Iris pigment epithelial cell (primary cell): ENCODE results near the gene ECEL1.
"Not testable (repeated sequence)": the region's sequence is repeated elsewhere in the genome, so short reads cannot be mapped to it uniquely, and the experiment has no call there.

ENCODE experiments used
- DNase-seq: peaks from one replicate; pipeline ENCODE4 v3.0.0-alpha.2; 2011; ENCODE audit warnings: low read depth

The ECEL1 gene

GRCh38 chr2:232441922-232442321 lies 45.7 kb downstream of the ECEL1 start:
- DNase-seq, result not testable (repeated sequence)

DNA sequence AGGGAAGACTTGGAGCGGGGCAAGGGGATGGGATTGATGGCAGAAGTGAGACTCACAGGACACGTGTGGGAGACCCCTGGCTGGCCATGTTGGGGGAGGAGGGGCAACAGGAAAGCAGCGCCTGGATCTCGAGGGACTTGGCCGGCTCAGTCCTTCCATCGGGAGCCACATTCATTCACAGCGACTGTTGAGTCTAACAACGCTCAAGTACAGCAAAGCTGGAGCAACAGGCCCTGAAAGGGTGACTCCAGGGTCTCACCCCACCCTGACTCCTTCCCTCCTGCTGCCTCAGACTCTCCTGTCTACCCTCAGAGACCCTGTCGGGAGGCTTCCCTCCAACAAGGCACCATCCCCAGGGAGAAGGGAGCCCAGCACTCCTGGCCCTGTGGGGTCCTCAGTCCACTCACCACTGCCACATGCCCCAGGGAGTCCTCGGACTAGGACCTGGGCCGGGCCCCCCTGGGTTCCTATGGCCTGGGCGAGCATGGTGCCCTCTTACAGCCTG lies 46.4 kb downstream of the ECEL1 start:
- DNase-seq, result no peak

DNA sequence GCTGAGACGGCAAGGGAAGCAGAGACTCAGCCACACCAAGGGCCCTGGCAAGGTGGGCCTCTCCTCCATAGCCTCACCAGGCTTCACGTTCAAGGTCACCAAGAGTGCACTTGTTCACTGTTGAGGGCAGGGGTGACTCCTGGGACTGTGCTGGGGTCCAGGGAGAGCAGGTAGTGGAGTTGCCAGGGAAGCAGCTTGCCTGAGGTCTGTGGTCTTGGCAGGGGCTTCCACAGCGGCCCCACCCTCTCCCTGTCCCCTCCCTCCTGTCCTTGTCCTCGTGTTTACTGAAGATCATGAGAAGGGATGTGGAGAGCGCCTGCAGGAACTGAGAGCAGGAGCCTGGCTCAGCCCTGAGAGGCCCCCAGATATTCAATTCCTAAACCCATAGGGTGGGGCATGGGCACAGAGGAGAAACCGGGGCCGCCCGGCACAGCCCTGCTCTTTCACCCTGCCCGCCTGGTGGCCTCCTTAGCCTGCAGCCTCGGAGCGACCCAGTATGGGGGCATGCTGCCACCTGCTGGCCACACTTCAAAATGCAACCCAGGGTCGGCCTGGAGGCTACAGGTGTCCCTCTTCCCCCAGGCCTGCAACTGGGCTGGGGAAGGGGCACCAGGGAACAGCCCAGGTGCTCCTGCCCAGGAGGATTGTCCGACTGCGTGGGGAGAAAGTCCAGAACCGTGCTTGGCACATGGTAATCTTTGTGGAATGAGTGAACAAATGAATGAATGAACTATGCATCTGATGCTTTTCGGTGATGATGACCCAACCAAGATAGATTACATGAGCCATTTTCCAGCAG lies 47.2 kb downstream of the ECEL1 start:
- DNase-seq, result peak; percentile 48

GRCh38 chr2:232439758-232440135 lies 47.9 kb downstream of the ECEL1 start:
- DNase-seq, result no peak

DNA sequence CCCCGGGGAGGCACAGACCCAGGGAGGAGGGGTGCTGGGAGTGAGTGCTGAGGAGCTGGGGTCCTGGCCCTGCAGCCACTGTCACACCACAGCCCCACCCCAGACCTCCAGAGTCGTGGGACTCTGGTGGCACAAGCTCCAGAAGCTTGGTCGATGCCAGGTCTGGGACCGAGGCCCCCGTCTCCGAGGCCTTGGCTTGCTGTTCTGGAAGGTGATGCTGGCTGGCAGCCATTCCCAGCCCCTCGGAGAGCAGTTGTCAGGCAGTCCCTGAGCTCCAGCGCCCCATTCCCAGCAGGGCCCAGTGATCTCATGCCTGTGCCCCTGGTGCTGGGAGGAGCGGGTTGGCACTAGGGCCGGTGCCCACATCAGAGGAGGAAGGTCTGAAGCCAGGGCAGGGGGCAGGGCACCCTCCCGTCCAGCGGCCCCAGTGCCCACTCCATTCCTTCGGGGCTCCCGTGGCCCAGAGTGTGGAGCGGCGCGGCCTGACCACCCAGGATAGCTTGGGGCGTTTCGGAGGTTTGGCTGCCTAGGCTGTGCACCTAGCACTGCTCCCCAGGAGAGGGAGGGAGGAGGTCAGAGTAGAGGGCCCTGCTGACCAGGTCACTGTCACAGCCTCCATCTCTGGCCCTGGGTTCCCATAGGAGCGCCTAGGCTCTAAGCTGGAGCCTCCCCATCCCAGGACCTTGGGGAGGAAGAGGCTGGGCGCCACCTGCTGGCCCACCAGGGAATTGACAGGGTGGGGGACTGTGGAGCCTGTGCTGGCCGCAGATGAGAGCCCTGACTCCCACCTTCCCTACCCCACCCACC lies 48.5 kb downstream of the ECEL1 start:
- DNase-seq, result no peak

DNA sequence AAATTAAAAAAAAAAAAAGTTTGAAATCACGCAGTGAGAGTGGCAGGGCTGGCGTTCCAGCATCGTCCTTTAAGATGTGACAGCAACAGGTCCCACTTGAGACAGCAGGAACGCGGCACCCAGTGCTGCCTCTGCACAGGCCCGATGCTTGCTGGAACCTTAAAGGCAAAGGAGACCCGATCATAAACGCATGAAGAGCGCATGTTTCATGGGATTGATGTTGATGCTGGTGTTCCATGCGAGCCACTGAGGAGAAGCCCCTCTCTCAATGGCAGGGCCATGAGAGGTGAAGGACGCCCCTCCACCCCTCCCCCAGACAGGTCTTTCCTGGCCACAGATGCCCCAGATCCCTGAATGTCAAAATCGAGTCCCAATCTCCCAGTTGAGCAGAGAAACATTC lies 49.5 kb downstream of the ECEL1 start:
- no peak for DNase-seq

- no peak for DNase-seq
Observed at GRCh38 chr2:232437195-232437571, 50.5 kb downstream of the ECEL1 start.

DNA sequence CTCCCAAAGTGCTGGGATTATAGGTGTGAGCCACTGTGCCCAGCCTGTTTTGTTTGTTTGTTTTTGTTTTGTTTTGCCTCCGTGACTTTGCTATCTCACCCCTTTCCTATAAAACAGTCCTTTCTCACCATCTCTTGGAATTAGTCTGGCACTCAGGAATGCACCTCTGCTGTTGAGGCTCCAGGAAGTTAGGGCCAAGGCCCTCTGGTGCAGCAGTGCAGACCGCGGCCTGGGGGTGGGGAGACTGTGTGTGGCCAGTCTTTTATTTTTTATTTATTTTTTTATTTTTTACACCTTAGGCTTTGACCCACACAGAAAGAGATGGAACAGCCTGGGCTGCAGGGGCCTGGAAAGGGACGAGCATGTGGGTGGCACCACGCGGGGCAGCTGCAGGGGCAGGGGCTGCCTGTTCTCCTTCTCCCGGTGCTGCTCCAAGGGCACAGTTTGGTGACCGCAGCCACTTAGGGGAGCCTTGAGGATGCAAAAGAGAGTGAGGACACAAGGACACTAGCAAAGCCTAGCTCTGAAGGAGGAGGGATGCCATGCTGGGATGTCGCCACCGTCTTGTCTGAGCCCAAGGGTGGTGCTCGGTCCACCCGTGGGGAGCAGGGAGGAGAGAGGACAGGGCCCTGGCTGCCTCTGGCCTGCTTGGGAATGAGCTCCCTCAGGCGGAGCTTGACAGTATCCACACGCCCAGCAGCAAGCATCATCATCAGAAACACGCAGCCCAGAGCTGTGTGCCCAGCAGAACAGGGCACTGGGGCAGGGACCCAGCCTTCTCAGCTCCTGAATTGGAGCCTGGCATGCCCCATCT lies 51.0 kb downstream of the ECEL1 start:
- DNase-seq, result no peak

- DNase-seq, result no peak
Observed at GRCh38 chr2:232435805-232436204, 51.8 kb downstream of the ECEL1 start.

DNA sequence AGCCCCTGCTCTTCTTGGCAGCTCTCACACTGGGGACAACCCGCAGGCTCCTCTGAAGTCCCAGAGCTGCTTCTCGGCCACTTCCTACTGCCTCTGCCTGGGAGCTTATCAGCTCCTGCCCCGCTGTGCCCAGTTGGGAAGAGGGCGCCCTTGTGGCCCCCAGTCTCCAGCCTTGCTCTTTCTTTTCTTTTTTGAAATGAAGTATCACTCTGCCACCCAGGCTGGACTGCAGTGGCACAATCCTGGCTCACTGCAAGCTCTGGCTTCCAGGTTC lies 52.3 kb downstream of the ECEL1 start:
- DNase-seq, result no peak

DNA sequence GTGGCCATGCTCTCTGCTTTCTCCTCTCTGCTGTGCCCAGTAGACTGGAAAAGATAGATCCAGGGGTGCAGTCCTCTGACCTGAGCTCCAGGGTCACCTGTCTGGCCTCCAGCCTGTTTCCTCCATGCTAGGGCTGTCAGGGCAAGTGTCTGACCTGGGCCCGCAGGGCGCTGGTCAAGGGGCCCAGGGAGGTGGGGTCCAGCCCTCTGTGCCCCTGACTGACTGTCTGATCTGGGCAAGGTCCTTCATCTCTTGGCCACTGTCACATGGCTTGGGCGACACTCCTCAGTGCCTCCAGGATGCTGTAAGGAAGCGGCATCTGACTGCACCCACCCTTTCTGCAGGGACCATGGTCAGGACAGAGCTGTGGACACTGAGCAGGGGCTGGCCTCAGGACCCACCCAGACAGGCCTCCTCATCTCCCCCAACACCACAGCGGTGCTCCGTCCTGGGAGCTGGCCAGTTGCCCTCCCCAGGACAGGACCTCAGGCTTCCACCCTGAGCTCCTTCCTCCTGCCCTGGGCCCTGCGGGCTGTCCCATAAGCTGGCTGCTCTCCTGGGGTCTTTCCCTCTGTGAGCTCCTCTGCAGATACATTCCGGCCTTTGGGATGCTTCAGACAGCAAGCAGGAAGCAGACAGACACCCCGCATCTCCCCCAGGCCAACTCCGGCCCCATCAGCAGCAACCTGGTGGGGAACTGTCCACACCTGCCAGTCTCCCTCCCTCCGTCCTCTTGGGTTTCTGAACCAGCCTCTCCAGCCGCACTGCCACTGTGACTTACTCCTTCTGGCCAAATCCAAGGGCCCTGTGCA lies 52.9 kb downstream of the ECEL1 start:
- DNase-seq, result no peak

DNA sequence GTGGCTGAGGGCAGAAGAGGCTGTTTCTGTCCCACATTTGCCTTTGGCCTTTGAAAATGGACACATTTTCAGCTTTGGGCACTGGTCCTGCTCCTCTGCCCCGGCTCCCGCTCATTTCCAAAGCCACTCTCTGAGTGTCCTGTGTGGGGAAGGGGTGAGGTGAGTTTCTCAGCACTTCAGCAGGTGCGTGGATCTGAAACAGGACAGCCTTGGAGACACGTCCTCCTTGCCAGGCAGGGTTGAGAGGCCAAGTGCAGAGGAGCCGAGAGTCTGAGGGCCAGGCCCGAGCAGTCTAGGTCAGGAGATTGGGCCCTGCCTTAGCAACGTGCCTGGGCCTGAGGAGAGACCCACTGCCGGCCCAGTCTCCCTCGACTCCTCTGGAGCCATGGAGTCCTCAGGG lies 53.5 kb downstream of the ECEL1 start:
- no peak for DNase-seq

DNA sequence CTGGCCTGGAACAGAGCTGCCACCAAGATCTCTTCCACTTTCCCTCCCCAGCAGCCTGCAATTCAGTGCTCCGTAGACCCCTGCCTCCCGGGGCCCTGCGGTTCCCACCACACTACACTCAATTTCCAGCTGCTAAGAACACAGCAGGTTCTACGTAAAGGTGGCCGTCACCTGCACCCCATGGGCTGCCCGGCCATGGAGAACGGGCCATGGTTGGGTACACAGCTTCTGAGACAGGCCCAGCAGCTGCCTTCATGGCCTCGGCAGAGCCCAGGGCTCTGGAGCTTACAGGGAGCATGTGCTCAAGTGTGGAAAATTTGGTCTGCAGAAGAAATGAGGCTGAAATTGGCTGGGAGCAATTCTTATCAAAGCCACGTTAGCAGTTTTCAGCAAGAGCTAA lies 54.0 kb downstream of the ECEL1 start:
- not testable (repeated sequence) for DNase-seq

DNA sequence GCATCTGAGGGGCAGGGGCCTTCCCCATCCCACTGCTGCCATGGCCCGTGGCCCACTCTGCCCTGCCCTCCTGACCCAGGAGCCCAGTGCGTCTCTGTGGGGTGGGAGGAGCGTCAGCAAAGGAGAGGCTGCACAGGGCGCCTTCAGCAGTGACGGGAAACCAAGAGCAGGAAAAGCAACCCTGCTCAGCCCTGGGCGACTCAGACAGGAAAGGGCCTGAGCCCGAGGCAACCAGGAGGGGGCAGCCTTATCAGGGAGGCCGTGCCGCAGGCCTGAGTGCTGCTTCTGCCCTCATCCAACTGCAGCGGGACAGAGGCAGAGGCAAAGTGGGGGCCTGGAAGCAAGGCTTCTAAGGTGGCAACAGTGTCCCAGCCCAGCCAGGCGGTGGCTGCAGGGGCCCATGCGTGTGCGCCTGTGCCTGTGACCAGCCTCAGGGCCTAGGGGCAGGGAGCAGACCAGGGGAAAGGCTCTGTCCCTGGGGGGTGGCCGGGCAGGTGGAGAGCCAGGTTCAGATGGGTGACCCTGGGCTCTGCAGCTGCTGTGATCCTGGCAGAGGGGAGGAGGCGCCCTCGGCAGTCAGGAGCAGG lies 54.9 kb downstream of the ECEL1 start:
- no peak for DNase-seq

DNA sequence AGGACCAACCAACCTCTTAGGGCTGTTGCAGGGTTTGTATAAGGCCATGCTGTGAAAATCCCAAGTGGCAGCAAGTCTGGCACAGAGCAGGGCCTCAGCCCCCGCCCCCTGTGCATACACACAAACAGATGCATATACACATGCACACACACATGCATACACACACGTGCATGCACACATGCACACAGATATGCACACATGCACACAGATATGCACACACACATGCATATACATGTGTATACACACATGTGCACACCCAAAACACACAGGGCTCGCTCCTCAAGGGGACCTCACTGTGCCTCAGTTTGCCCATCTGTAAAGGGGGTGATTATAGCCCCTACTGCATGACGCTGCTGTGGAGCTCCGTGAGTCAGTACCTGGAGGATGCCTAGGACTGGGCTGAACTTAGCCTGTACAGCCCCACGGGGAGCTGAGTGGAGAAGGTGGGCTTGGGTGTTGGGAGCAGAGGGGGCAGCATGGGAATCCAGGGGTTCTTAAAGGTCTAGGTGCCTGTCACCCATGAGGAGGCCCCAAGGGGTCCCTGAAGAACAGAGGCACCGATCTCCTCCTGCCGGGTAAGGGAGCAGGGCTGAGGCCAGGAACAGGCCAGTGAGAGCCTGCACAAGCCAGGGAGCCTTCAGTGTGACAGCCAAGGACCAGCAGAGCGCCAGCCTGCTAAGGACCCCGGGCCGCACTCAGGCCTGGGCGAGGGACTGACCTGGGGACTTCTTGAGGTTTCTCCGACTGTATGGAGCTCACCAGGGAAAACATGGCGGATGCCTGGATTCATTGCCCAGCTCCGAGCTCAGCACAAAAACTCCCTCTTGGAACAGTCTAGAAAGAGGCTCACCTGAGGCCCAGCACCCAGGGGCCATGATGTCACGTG lies 55.7 kb downstream of the ECEL1 start:
- DNase-seq, result no peak
